Fibroblast of skin of left biceps (primary cell): ENCODE measurements around the gene GGTLC2.
"Not testable (repeated sequence)": the region's sequence is repeated elsewhere in the genome, so short reads cannot be mapped to it uniquely, and the experiment has no call there.

Experiments
- DNase-seq, 2 experiments: peaks; one replicate each; pipeline ENCODE4 v3.0.0-alpha.2; 2013; ENCODE audit warnings: low read depth in 2 of 2

Gene GGTLC2

GRCh38 chr22:22667966-22668880 lies 23.8 kb downstream of the GGTLC2 start:
- DNase-seq = no peak

GRCh38 chr22:22669093-22669492 lies 24.7 kb downstream of the GGTLC2 start:
- no peak for DNase-seq

- no peak for DNase-seq
Measured at GRCh38 chr22:22670076-22670795, 25.8 kb downstream of the GGTLC2 start.

GRCh38 chr22:22671506-22671905 lies 27.1 kb downstream of the GGTLC2 start:
- no peak for DNase-seq

GRCh38 chr22:22673099-22673498 lies 28.7 kb downstream of the GGTLC2 start:
- no peak for DNase-seq

- no peak for DNase-seq
Measured at GRCh38 chr22:22673628-22674027, 29.2 kb downstream of the GGTLC2 start.

- DNase-seq = no peak
Measured at GRCh38 chr22:22674467-22674866, 30.1 kb downstream of the GGTLC2 start.

- DNase-seq = no peak
Measured at GRCh38 chr22:22678970-22679369, 34.6 kb downstream of the GGTLC2 start.

- no peak for DNase-seq
Measured at GRCh38 chr22:22680396-22680795, 36.0 kb downstream of the GGTLC2 start.

GRCh38 chr22:22681221-22681739 lies 36.9 kb downstream of the GGTLC2 start:
- no peak for DNase-seq

- no peak for DNase-seq
Measured at GRCh38 chr22:22682196-22682595, 37.8 kb downstream of the GGTLC2 start.

- DNase-seq = no peak
Measured at GRCh38 chr22:22682807-22683667, 38.6 kb downstream of the GGTLC2 start.

- DNase-seq = no peak
Measured at GRCh38 chr22:22683668-22684361, 39.4 kb downstream of the GGTLC2 start.

- DNase-seq = no peak
Measured at GRCh38 chr22:22684580-22685561, 40.5 kb downstream of the GGTLC2 start.

GRCh38 chr22:22685586-22685985 lies 41.2 kb downstream of the GGTLC2 start:
- DNase-seq = no peak

- not testable (repeated sequence) for DNase-seq
Measured at GRCh38 chr22:22686202-22687115, 42.0 kb downstream of the GGTLC2 start.

GRCh38 chr22:22687638-22688500 lies 43.5 kb downstream of the GGTLC2 start:
- DNase-seq = no peak
